ENCODE measurements around the gene LRRC25.

LRRC25 gene

GRCh38 chr19:18432275-18433014 lies 35.0 kb upstream of the LRRC25 start:
- DNase-seq (ENCODE audit: insufficient read length, low spot score) (no peak), FAIRE-seq (no peak)
- no peak for TF ChIP-seq POLR2A (IDR thresholded peaks at IDR 0.05; ENCODE audit: low read depth, low read length)

GRCh38 chr19:18431351-18432197 lies 34.2 kb upstream of the LRRC25 start:
- FAIRE-seq = no peak
- TF ChIP-seq POLR2A (IDR thresholded peaks at IDR 0.05; ENCODE audit: low read depth, low read length) = no peak

GRCh38 chr19:18430417-18431144 lies 33.2 kb upstream of the LRRC25 start:
- FAIRE-seq = no peak
- TF ChIP-seq POLR2A (IDR thresholded peaks at IDR 0.05; ENCODE audit: low read depth, low read length) = no peak
- no peak for DNase-seq (ENCODE audit: insufficient read length, low spot score)

More at GRCh38 chr19:18431351-18432197, 34.2 kb upstream of the LRRC25 start:
- no peak for DNase-seq (ENCODE audit: insufficient read length, low spot score)

GRCh38 chr19:18429717-18430416 lies 32.4 kb upstream of the LRRC25 start:
- no peak for DNase-seq (ENCODE audit: insufficient read length, low spot score)
- FAIRE-seq = no peak
- no peak for TF ChIP-seq POLR2A (IDR thresholded peaks at IDR 0.05; ENCODE audit: low read depth, low read length)

- DNase-seq (ENCODE audit: insufficient read length, low spot score) (peak; percentile 94), FAIRE-seq (no peak)
- TF ChIP-seq POLR2A (IDR thresholded peaks at IDR 0.05; ENCODE audit: low read depth, low read length) = peak; percentile 15; the same call in 1 of the 2 replicates
Observed at GRCh38 chr19:18428787-18429674, 31.6 kb upstream of the LRRC25 start.

- DNase-seq (ENCODE audit: insufficient read length, low spot score) = no peak
- TF ChIP-seq POLR2A (IDR thresholded peaks at IDR 0.05; ENCODE audit: low read depth, low read length) = no peak
- no peak for FAIRE-seq
Observed at GRCh38 chr19:18428173-18428786, 30.9 kb upstream of the LRRC25 start.

GRCh38 chr19:18427743-18428113 lies 30.3 kb upstream of the LRRC25 start:
- TF ChIP-seq POLR2A (IDR thresholded peaks at IDR 0.05; ENCODE audit: low read depth, low read length) = no peak
- no peak for FAIRE-seq
- DNase-seq (ENCODE audit: insufficient read length, low spot score) = no peak

- FAIRE-seq (no peak), DNase-seq (ENCODE audit: insufficient read length, low spot score) (no peak)
- TF ChIP-seq POLR2A (IDR thresholded peaks at IDR 0.05; ENCODE audit: low read depth, low read length) = no peak
Observed at GRCh38 chr19:18427080-18427742, 29.8 kb upstream of the LRRC25 start.

- DNase-seq (ENCODE audit: insufficient read length, low spot score) (no peak), FAIRE-seq (no peak)
- TF ChIP-seq POLR2A (IDR thresholded peaks at IDR 0.05; ENCODE audit: low read depth, low read length) = no peak
Observed at GRCh38 chr19:18426416-18426767, 29.0 kb upstream of the LRRC25 start.

- FAIRE-seq = no peak
- TF ChIP-seq POLR2A (IDR thresholded peaks at IDR 0.05; ENCODE audit: low read depth, low read length) = no peak
- DNase-seq (ENCODE audit: insufficient read length, low spot score) = peak; percentile 90
Observed at GRCh38 chr19:18425515-18426415, 28.3 kb upstream of the LRRC25 start.
